Progenitor cell of endocrine pancreas (in vitro differentiated cells): ENCODE results near the gene KCNQ5. TPM values are rescaled to one million over a fixed set of nuclear protein-coding genes. Genes with fewer than 3 reads are reported as not detected.
A peak's percentile ranks its signal among the peaks of the same experiment; 100 is the strongest.

Source experiments
- DNase-seq: peaks from one replicate; pipeline ENCODE4 v3.0.0; 2021; ENCODE audit warnings: low spot score; ENCODE audit not compliant: unreplicated experiment
- H3K27ac Mint-ChIP-seq: 2 replicates; pipeline ENCODE4 v1.8.0; 2021; ENCODE audit warnings: mild to moderate bottlenecking, moderate library complexity, mixed read lengths
- H3K27me3 Mint-ChIP-seq: 2 replicates; pipeline ENCODE4 v1.8.0; 2021; ENCODE audit warnings: mixed read lengths
- H3K36me3 Mint-ChIP-seq: 2 replicates; pipeline ENCODE4 v1.8.0; 2022; ENCODE audit warnings: mixed read lengths; ENCODE audit not compliant: insufficient read depth
- H3K4me1 Mint-ChIP-seq: 2 replicates; pipeline ENCODE4 v1.8.0; 2021; ENCODE audit warnings: low read depth, mixed read lengths
- H3K4me3 Mint-ChIP-seq: 2 replicates; pipeline ENCODE4 v1.8.0; 2021; ENCODE audit warnings: low read depth, mild to moderate bottlenecking, moderate library complexity, mixed read lengths
- H3K9me3 Mint-ChIP-seq: 2 replicates; pipeline ENCODE4 v1.8.0; 2021; ENCODE audit warnings: low read depth, mixed read lengths
- CTCF ChIP-seq: fragments of 200-600 bp; sonication (generic); IDR thresholded peaks from one replicate; pipeline ENCODE4 v1.5.0; 2021; ENCODE audit warnings: antibody characterized with exemption, mild to moderate bottlenecking; ENCODE audit not compliant: unreplicated experiment
- total RNA-seq: library from RNA; stranded (reverse); gene quantifications from 2 replicates; pipeline ENCODE4 v1.2.1, GENCODE V29; 2021

KCNQ5 gene
- total RNA-seq, 1 donor from 2014 or later = 1.0 TPM

- DNase-seq = no peak
- H3K27me3 Mint-ChIP-seq = peaks cover 56% of the 10 kb centered on the region
- H3K36me3 Mint-ChIP-seq = no peaks in the 10 kb centered on the region
- H3K4me3 Mint-ChIP-seq = peak overlapping the region; percentile 64
- no peaks in the 10 kb centered on the region for H3K9me3 Mint-ChIP-seq
- peaks cover 17% of the 10 kb centered on the region for H3K4me1 Mint-ChIP-seq
- H3K27ac Mint-ChIP-seq = no peak overlapping the region
- TF ChIP-seq CTCF = no peak
Measured at GRCh38 chr6:72620871-72621290, 983 bp upstream of the KCNQ5 start.

GRCh38 chr6:72622094-72622940, 453 bp downstream of the KCNQ5 start:
- Mint-ChIP-seq H3K4me1 (peaks cover 17% of the 10 kb centered on the region), H3K9me3 (no peaks in the 10 kb centered on the region), H3K36me3 (no peaks in the 10 kb centered on the region), H3K27ac (peak overlapping the region; percentile 81), H3K27me3 (peaks cover 63% of the 10 kb centered on the region), H3K4me3 (peak overlapping the region; percentile 78)
- peak; percentile 56 for TF ChIP-seq CTCF
- DNase-seq = peak; percentile 55

- H3K9me3 Mint-ChIP-seq = no peaks in the 10 kb centered on the region
- peaks cover 17% of the 10 kb centered on the region for H3K4me1 Mint-ChIP-seq
- no peak for TF ChIP-seq CTCF
- no peak overlapping the region for H3K27ac Mint-ChIP-seq
- H3K4me3 Mint-ChIP-seq = no peak overlapping the region
- H3K27me3 Mint-ChIP-seq = peaks cover 67% of the 10 kb centered on the region
- no peak for DNase-seq
- H3K36me3 Mint-ChIP-seq = no peaks in the 10 kb centered on the region
Measured at GRCh38 chr6:72623808-72624207, 1.9 kb downstream of the KCNQ5 start.

- DNase-seq = no peak
- Mint-ChIP-seq H3K36me3 (no peaks in the 10 kb centered on the region), H3K27me3 (peaks cover 60% of the 10 kb centered on the region), H3K9me3 (no peaks in the 10 kb centered on the region), H3K4me1 (peaks cover 16% of the 10 kb centered on the region), H3K27ac (no peak overlapping the region), H3K4me3 (no peak overlapping the region)
- peak; percentile 64 for TF ChIP-seq CTCF
Measured at GRCh38 chr6:72624557-72625160, 2.8 kb downstream of the KCNQ5 start.

GRCh38 chr6:72626126-72626525, 4.3 kb downstream of the KCNQ5 start:
- Mint-ChIP-seq H3K27ac (no peak overlapping the region), H3K4me3 (no peak overlapping the region), H3K4me1 (peaks cover 10% of the 10 kb centered on the region), H3K9me3 (no peaks in the 10 kb centered on the region), H3K27me3 (peaks cover 46% of the 10 kb centered on the region), H3K36me3 (no peaks in the 10 kb centered on the region)
- no peak for DNase-seq
- no peak for TF ChIP-seq CTCF
